Measurements from ENCODE around the gene CLDN25. TPM values are rescaled to one million over a fixed set of nuclear protein-coding genes. Genes with fewer than 3 reads are reported as not detected.
"Not testable (repeated sequence)": the region's sequence is repeated elsewhere in the genome, so short reads cannot be mapped to it uniquely, and the experiment has no call there.

Gene CLDN25
- total and polyA plus RNA-seq, 8 donors, result not detected

- intact Hi-C loops (cut with DNase I), result no loop called here
- Histone ChIP-seq H3K36me3 (peaks cover 0 to 37% (median 8%) of the 10 kb centered on the region in 3 donors), H3K4me3 (no peak overlapping the region), H3K27ac (no peak overlapping the region), H3K4me1 (no peaks in the 10 kb centered on the region), H3K27me3 (no peaks in the 10 kb centered on the region), H3K9me3 (no peaks in the 10 kb centered on the region)
- DNase-seq, result no peak
- WGBS, 2 donors, result 92 to 94% methylated on average over 3 of the region's 3 CpGs
- no peak for ATAC-seq
- no peak for FAIRE-seq
- TF ChIP-seq CTCF (IDR thresholded peaks at IDR 0.05), result no peak
Observed at GRCh38 chr11:113760241-113760640, 19.4 kb upstream of the CLDN25 start.

DNA sequence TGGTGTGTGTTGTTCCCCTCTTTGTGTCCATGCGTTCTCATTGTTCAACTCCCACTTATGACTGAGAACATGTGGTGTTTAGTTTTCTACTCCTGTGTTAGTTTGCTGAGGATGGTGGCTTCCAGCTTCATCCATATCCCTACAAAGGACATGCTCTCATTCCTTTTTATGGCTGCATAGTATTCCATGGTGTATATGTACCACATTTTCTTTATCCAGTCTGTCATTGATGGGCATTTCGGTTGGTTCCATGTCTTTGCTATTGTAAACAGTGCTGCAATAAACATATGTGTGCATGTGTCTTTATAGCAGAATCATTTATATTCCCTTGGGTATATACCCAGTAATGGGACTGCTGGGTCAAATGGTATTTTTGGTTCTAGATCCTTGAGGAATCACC lies 16.6 kb upstream of the CLDN25 start:
- FAIRE-seq; DNase-seq; H3K27me3 ChIP-seq; H3K4me1 ChIP-seq; intact Hi-C loops (cut with DNase I); H3K27ac ChIP-seq; H3K9me3 ChIP-seq; ATAC-seq; H3K4me3 ChIP-seq: not testable (repeated sequence)
- WGBS, 2 donors, result 100% methylated on average over 2 of the region's 2 CpGs
- H3K36me3 ChIP-seq, result peaks cover 0 to 22% (median 0%) of the 10 kb centered on the region in 3 donors

DNA sequence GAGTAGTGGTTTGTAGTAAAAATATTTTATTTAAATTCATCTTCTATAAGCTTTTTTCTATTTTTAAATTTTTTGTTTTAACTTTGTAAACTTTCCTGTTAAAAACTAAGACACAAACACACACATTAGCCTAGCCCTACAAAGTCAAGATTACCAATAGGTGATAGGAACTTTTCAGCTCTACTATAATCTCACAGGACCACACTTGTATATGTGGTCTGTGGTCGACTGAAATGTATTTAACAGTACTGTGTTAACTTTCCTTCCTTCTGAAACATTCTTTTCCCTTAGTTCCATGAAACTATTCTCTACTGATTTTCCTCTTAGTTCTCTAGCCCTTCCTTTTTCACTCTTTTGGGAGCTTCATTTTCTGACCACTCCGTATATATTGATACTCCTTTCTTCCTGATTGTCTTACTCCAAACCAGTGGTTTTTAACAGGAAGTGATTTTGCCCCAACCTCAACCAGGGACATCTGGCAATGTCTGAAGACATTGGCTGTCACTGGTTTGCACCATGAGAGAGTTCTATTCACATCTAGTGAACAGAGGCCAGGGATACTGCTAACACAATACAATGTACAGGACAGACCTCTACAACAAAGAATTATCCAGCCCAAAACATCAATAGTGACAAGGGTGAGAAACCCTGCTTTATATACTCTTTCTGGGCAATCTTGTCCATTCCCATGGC lies 14.9 kb upstream of the CLDN25 start:
- Histone ChIP-seq H3K4me3 (no peak overlapping the region), H3K9me3 (no peaks in the 10 kb centered on the region), H3K36me3 (peaks cover 0 to 11% (median 0%) of the 10 kb centered on the region in 3 donors), H3K27ac (no peak overlapping the region), H3K27me3 (no peaks in the 10 kb centered on the region), H3K4me1 (no peaks in the 10 kb centered on the region)
- FAIRE-seq (no peak), DNase-seq (no peak), ATAC-seq (no peak)
- TF ChIP-seq CTCF (IDR thresholded peaks at IDR 0.05), result no peak
- WGBS, 2 donors, result 90 to 92% methylated on average over 2 of the region's 2 CpGs
- intact Hi-C loops (cut with DNase I), result no loop called here

- Histone ChIP-seq H3K27ac (no peak overlapping the region), H3K27me3 (no peaks in the 10 kb centered on the region), H3K4me1 (peaks cover 0 to 8% (median 4%) of the 10 kb centered on the region in 3 donors), H3K36me3 (peaks cover 0 to 5% (median 0%) of the 10 kb centered on the region in 3 donors), H3K4me3 (no peak overlapping the region), H3K9me3 (no peaks in the 10 kb centered on the region)
- no peak for TF ChIP-seq CTCF (IDR thresholded peaks at IDR 0.05)
- intact Hi-C loops (cut with DNase I), result no loop called here
- DNase-seq (no peak), FAIRE-seq (no peak), ATAC-seq (no peak)
- 59 to 85% methylated on average over 3 of the region's 3 CpGs for WGBS, 2 donors
Observed at GRCh38 chr11:113771964-113772363, 7.6 kb upstream of the CLDN25 start.

GRCh38 chr11:113773092-113773415 lies 6.5 kb upstream of the CLDN25 start:
- TF ChIP-seq CTCF (IDR thresholded peaks at IDR 0.05), result no peak
- H3K27ac ChIP-seq, result peak overlapping the region in 3 of 4 donors; percentile 46 to 86 (median 81)
- H3K27me3 ChIP-seq, result no peaks in the 10 kb centered on the region
- no peaks in the 10 kb centered on the region for H3K36me3 ChIP-seq
- WGBS, 2 donors, result 0 to 1% methylated on average over 9 to 10 of the region's 10 CpGs
- FAIRE-seq, result no peak
- intact Hi-C loops (cut with DNase I), result no loop called here
- DNase-seq, result peak in 1 of 6 donors; percentile 48
- H3K4me3 ChIP-seq, result peak overlapping the region; percentile 50 to 77 (median 62)
- H3K4me1 ChIP-seq, result peaks cover 0 to 8% (median 4%) of the 10 kb centered on the region in 3 donors
- H3K9me3 ChIP-seq, result no peaks in the 10 kb centered on the region
- peak; percentile 35 to 56 (median 46) for ATAC-seq

All from pancreas (tissue), 10 donors.